ENCODE measurements around the gene TRMT44.

DNA sequence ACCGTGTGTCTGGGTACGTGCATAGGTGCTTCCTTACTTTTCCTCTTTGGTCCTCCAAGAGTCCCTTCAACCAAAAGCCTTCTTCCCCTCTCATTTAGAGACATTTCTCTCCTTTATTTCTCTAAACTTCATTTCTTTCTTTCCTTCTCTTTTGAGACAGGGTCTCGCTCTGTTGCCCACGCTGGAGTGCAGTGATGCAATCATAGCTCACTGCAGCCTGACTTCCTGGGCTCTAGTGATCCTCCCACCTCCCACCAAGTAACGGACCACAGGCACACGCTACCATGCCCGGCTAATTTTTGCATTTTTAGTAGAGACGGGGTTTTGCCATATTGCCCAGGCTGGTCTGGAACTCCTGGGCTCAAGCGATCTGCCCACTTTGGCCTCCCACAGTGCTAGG is 42.2 kb upstream of the TRMT44 start:
- no peak for TF ChIP-seq POLR2A (IDR thresholded peaks at IDR 0.05)
- TF ChIP-seq, protein P1, sequence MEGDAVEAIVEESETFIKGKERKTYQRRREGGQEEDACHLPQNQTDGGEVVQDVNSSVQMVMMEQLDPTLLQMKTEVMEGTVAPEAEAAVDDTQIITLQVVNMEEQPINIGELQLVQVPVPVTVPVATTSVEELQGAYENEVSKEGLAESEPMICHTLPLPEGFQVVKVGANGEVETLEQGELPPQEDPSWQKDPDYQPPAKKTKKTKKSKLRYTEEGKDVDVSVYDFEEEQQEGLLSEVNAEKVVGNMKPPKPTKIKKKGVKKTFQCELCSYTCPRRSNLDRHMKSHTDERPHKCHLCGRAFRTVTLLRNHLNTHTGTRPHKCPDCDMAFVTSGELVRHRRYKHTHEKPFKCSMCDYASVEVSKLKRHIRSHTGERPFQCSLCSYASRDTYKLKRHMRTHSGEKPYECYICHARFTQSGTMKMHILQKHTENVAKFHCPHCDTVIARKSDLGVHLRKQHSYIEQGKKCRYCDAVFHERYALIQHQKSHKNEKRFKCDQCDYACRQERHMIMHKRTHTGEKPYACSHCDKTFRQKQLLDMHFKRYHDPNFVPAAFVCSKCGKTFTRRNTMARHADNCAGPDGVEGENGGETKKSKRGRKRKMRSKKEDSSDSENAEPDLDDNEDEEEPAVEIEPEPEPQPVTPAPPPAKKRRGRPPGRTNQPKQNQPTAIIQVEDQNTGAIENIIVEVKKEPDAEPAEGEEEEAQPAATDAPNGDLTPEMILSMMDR (IDR thresholded peaks at IDR 0.05) = no peak

Data from thyroid gland (tissue), 4 donors.